ENCODE data around the gene GHRL. TPM values are rescaled to one million over a fixed set of nuclear protein-coding genes. Genes with fewer than 3 reads are reported as not detected.

The GHRL gene
- total RNA-seq, 2 donors from 2014 or later = 3.6 to 4.2 TPM

DNA sequence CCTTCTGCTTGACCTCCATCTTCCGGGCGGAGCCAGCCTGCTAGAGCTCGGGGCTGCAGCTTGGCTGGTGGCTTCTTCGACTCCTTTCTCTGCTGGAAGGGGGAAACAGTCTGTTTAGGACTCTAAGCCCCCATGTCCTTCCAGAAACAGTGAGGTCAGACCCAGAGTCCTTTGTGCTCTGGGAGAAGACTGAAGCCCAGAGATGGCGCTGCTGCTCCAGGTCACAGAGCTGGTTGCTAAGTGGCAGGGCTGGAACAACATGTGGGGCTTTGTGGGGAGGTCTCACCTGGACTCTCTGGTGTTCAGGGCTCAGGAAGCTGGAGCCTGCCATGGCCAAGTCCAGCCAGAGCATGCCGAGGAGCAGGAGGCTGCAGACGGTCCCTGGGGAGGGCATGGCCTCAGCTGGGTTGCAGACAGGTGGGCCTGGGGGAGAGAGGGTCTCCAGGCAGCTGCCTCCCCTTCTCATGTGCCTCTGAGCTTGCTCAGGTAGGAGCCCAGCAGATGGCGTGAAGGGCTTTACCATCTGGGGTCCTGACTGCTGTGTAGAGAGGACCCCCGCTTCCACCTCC is 2.9 kb downstream of the GHRL start:
- no peak for ATAC-seq
- intact Hi-C loops (cut with DNase I) = no loop called here
- Histone ChIP-seq H3K36me3 (replicated peaks in 1 of 2; ENCODE audit: insufficient read depth in 1 of 2, low read depth in 2 of 2) (peaks cover 0 to 2% of the 10 kb centered on the region in 2 donors), H3K9me3 (no peaks in the 10 kb centered on the region), H3K4me3 (no peak overlapping the region), H3K4me1 (peaks cover 15% of the 10 kb centered on the region), H3K27ac (no peak overlapping the region), H3K27me3 (no peaks in the 10 kb centered on the region)
- WGBS, 2 donors = 95 to 100% methylated on average over 4 to 9 of the region's 9 CpGs
- TF ChIP-seq, protein P1, sequence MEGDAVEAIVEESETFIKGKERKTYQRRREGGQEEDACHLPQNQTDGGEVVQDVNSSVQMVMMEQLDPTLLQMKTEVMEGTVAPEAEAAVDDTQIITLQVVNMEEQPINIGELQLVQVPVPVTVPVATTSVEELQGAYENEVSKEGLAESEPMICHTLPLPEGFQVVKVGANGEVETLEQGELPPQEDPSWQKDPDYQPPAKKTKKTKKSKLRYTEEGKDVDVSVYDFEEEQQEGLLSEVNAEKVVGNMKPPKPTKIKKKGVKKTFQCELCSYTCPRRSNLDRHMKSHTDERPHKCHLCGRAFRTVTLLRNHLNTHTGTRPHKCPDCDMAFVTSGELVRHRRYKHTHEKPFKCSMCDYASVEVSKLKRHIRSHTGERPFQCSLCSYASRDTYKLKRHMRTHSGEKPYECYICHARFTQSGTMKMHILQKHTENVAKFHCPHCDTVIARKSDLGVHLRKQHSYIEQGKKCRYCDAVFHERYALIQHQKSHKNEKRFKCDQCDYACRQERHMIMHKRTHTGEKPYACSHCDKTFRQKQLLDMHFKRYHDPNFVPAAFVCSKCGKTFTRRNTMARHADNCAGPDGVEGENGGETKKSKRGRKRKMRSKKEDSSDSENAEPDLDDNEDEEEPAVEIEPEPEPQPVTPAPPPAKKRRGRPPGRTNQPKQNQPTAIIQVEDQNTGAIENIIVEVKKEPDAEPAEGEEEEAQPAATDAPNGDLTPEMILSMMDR (IDR thresholded peaks at IDR 0.05) = no peak
- TF ChIP-seq POLR2A (IDR thresholded peaks at IDR 0.05) = no peak
- DNase-seq = no peak

DNA sequence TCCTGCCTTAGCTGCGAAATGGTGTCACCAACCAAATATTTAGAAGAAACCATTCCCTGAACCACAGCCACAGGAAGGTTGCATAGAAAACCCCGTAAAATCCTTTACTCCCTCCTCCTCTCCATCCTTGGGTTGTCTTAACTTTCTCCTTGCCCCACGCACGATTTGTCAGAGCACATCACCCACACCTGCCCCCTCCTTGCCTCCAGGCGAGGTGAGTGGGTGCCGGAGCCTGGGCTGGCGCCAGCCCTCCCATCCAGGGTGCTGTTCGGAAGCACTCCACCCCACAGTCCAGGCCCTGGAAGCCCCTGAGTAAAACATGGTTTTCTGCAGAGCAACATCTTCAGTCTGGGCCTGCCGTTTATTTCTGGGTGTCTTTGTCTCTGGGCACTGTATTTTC is 3.7 kb downstream of the GHRL start:
- H3K4me3 ChIP-seq = no peak overlapping the region
- H3K27ac ChIP-seq = no peak overlapping the region
- peaks cover 15% of the 10 kb centered on the region for H3K4me1 ChIP-seq
- H3K9me3 ChIP-seq = no peaks in the 10 kb centered on the region
- intact Hi-C loops (cut with DNase I) = no loop called here
- H3K27me3 ChIP-seq = no peaks in the 10 kb centered on the region
- TF ChIP-seq POLR2A (IDR thresholded peaks at IDR 0.05) = no peak
- TF ChIP-seq, protein P1 (IDR thresholded peaks at IDR 0.05) = no peak
- DNase-seq (no peak), ATAC-seq (no peak)
- H3K36me3 ChIP-seq (replicated peaks in 1 of 2; ENCODE audit: insufficient read depth in 1 of 2, low read depth in 2 of 2) = peaks cover 0 to 2% of the 10 kb centered on the region in 2 donors
- 89 to 91% methylated on average over 8 to 9 of the region's 9 CpGs for WGBS, 2 donors

DNA sequence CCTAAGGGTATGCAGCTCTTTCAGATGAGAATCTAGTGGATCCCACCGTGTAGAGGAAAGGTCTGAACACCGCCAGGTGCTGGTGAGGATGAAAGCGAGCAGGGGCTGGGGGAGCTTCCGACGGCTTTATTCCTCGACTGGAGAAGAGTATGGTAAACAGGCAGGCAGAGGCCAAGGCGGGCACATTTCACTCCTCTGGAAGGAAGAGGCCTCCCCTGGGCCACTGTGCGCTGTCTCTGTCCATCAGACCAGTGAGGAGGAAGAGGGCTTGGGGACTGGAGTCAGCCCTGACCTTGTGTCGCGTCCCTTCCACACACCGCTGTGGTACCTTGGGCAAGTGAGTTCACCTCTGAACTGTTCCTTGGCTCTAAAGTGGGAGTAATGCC is 4.2 kb downstream of the GHRL start:
- ATAC-seq = no peak
- Histone ChIP-seq H3K27ac (no peak overlapping the region), H3K4me1 (peaks cover 19% of the 10 kb centered on the region), H3K9me3 (no peaks in the 10 kb centered on the region), H3K27me3 (no peaks in the 10 kb centered on the region), H3K4me3 (no peak overlapping the region), H3K36me3 (replicated peaks in 1 of 2; ENCODE audit: insufficient read depth in 1 of 2, low read depth in 2 of 2) (peaks cover 0 to 2% of the 10 kb centered on the region in 2 donors)
- intact Hi-C loops (cut with DNase I) = no loop called here
- no peak for TF ChIP-seq POLR2A (IDR thresholded peaks at IDR 0.05)
- TF ChIP-seq, protein P1 (IDR thresholded peaks at IDR 0.05) = no peak
- DNase-seq = no peak
- WGBS, 2 donors = 85 to 87% methylated on average over 11 of the region's 11 CpGs

DNA sequence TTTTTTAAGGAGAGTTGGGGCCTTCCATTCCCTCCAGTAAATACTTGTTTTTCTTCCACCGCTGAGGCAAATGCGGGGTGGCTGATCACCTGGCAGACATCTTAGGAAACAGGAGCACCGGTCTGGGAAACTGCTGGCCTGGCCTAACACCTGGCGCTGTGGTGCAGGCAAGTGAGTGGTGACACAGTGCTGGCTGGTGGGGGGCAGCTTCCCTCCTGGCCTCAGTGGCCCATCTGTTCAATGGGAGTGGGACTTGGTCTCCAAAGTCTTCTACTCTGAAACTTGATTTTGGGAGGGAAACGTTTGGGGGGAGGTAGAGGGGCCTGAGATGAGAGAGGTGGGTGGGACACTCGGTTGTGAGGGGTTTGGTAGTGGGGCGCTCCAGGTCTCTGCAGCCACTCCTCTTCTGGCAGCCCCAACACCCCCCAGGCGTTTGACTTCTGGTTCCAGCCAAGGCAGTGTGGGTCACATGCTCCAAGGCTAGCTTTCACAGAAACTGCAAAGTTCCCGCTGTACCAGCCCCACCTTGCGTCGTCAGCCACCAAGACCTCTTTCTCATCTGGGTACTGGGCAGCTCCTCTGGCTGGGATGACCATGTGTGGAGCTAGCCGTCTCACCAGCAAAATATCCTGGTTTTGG is 4.7 kb downstream of the GHRL start:
- 81 to 90% methylated on average over 10 to 12 of the region's 12 CpGs for WGBS, 2 donors
- no peak for DNase-seq

More for the DNA sequence above, 4.7 kb downstream of the GHRL start:
- Histone ChIP-seq H3K27ac (no peak overlapping the region), H3K36me3 (replicated peaks in 1 of 2; ENCODE audit: insufficient read depth in 1 of 2, low read depth in 2 of 2) (peaks cover 0 to 2% of the 10 kb centered on the region in 2 donors), H3K4me1 (peaks cover 21% of the 10 kb centered on the region), H3K27me3 (no peaks in the 10 kb centered on the region), H3K9me3 (no peaks in the 10 kb centered on the region), H3K4me3 (no peak overlapping the region)
- intact Hi-C loops (cut with DNase I) = no loop called here
- ATAC-seq = no peak
- TF ChIP-seq, protein P1 (IDR thresholded peaks at IDR 0.05) = no peak
- no peak for TF ChIP-seq POLR2A (IDR thresholded peaks at IDR 0.05)

Measured in body of pancreas (tissue), 4 donors.